MM.1S (cell line): Measurements from ENCODE around the gene BTNL3.

Experiments
- DNase-seq: peaks from one replicate; pipeline ENCODE4 v3.0.0-alpha.2; 2015
- H2AFZ ChIP-seq: fragments of 300-600 bp; sonication (generic); 2 replicates; pipeline ENCODE4 v1.6.0; 2016; ENCODE audit warnings: antibody characterized with exemption, low read length
- H3F3A ChIP-seq: fragments of 300-600 bp; sonication (generic); 2 replicates; pipeline ENCODE4 v1.6.1; 2016; ENCODE audit warnings: mild to moderate bottlenecking, antibody characterized with exemption, low read length, moderate library complexity, mixed read lengths; ENCODE audit not compliant: insufficient read depth
- H3K27ac ChIP-seq: fragments of 300-600 bp; sonication (generic); 2 replicates; pipeline ENCODE4 v1.5.1; 2016; ENCODE audit warnings: mild to moderate bottlenecking, low read length
- H3K27me3 ChIP-seq: fragments of 300-600 bp; sonication (generic); replicated peaks from 2 replicates; pipeline ENCODE4 v1.6.0; 2016; ENCODE audit warnings: low read length; ENCODE audit not compliant: insufficient read depth
- H3K36me3 ChIP-seq: fragments of 300-600 bp; sonication (generic); replicated peaks from 2 replicates; pipeline ENCODE4 v1.6.1; 2016; ENCODE audit warnings: mild to moderate bottlenecking, low read length, mixed read lengths; ENCODE audit not compliant: insufficient read depth
- H3K4me1 ChIP-seq: fragments of 300-600 bp; sonication (generic); 2 replicates; pipeline ENCODE4 v1.6.1; 2016; ENCODE audit warnings: low read length, mixed read lengths
- H3K4me2 ChIP-seq: fragments of 300-600 bp; sonication (generic); 2 replicates; pipeline ENCODE4 v1.6.0; 2016; ENCODE audit warnings: low read depth, low read length
- H3K4me3 ChIP-seq: fragments of 300-600 bp; sonication (generic); 2 replicates; pipeline ENCODE4 v1.5.1; 2016; ENCODE audit warnings: low read length, mixed read lengths
- H3K79me2 ChIP-seq: fragments of 300-600 bp; sonication (generic); 2 replicates; pipeline ENCODE4 v1.6.1; 2016; ENCODE audit warnings: mixed run types, low read length, mixed read lengths
- H3K9ac ChIP-seq: fragments of 300-600 bp; sonication (generic); 2 replicates; pipeline ENCODE4 v1.6.1; 2016; ENCODE audit warnings: low read length, mixed read lengths
- H3K9me2 ChIP-seq: fragments of 300-600 bp; sonication (generic); replicated peaks from 2 replicates; pipeline ENCODE4 v1.6.1; 2016; ENCODE audit warnings: mild to moderate bottlenecking, low read length, mixed read lengths; ENCODE audit not compliant: insufficient read depth
- H3K9me3 ChIP-seq: fragments of 300-600 bp; sonication (generic); replicated peaks from 2 replicates; pipeline ENCODE4 v1.6.1; 2016; ENCODE audit warnings: mild to moderate bottlenecking, low read length, mixed read lengths; ENCODE audit not compliant: insufficient read depth
- H4K20me1 ChIP-seq: fragments of 300-600 bp; sonication (generic); 2 replicates; pipeline ENCODE4 v1.6.1; 2016; ENCODE audit warnings: mild to moderate bottlenecking, low read length, moderate library complexity, mixed read lengths; ENCODE audit not compliant: insufficient read depth
- CTCF ChIP-seq: fragments of 300-600 bp; sonication (generic); IDR thresholded peaks from 2 replicates; pipeline ENCODE4 v1.5.1; 2016; ENCODE audit warnings: antibody characterized with exemption, low read length, mixed read lengths
- EZH2 ChIP-seq: fragments of 300-600 bp; sonication (generic); optimal IDR thresholded peaks from 2 replicates; pipeline ENCODE3; 2017; ENCODE audit warnings: low read depth, mild to moderate bottlenecking, antibody characterized with exemption, low read length, mixed read lengths
- EZH2phosphoT487 ChIP-seq: fragments of 300-600 bp; sonication (generic); IDR thresholded peaks from 2 replicates; pipeline ENCODE4 v1.6.1; 2018; ENCODE audit warnings: antibody characterized with exemption, low read length

The BTNL3 gene

GRCh38 chr5:181031716-181032115 lies 43.1 kb downstream of the BTNL3 start:
- peaks cover 22% of the 10 kb centered on the region for H3K27me3 ChIP-seq
- TF ChIP-seq EZH2phosphoT487 (no peak), EZH2 (no peak), CTCF (no peak)
- H3K36me3 ChIP-seq, result no peaks in the 10 kb centered on the region
- H3K9me3 ChIP-seq, result no peaks in the 10 kb centered on the region
- H2AFZ ChIP-seq, result no peak overlapping the region
- no peak overlapping the region for H3K9ac ChIP-seq
- H3K79me2 ChIP-seq, result no peaks in the 10 kb centered on the region
- no peaks in the 10 kb centered on the region for H3K4me1 ChIP-seq
- H4K20me1 ChIP-seq, result no peaks in the 10 kb centered on the region
- no peak for DNase-seq
- no peak overlapping the region for H3K4me2 ChIP-seq
- H3K4me3 ChIP-seq, result no peak overlapping the region
- no peaks in the 10 kb centered on the region for H3F3A ChIP-seq
- no peak overlapping the region for H3K27ac ChIP-seq
- no peaks in the 10 kb centered on the region for H3K9me2 ChIP-seq

DNA sequence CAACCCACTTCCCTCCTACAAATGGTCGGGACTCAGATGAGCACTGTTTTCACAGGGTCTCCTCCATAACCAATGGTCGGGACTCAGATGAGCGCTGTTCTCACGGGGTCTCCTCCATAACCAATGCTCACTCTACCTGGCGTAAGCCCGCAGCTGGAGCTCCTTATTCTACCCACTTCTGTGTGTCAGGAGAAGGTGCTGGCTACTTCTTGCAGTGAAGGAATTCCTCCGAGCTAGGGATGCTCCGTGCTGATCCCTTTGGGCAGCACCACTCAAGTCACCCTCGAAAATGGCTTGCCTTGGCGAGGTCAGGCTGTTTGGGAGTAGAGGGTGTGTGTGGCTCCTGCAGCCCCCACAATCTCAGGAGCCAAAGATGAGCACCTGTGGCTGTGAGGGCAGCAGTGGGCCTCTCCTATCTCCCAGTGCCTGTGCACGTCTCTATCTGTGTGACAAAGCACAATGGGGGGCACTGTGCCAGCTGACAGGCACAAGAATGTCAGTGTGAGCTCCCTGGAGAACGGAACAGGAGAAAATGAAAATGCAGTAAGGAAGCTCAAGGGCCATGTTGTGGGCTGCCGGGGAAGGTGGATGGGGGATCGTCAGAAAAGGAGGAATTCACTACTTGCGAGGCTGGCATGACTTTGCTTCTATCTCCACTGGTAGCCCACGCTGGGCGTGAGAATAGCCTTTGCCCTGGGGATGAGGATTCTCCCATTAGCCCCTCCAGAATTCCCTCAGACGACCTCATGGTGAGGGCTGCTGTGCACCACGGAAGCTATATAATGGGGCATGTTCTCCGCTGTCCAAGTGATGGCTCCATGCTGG lies 47.6 kb downstream of the BTNL3 start:
- peaks cover 53% of the 10 kb centered on the region for H3K27me3 ChIP-seq
- no peak overlapping the region for H3K9ac ChIP-seq
- H3K9me2 ChIP-seq, result no peaks in the 10 kb centered on the region
- no peaks in the 10 kb centered on the region for H3K79me2 ChIP-seq
- TF ChIP-seq CTCF (no peak), EZH2 (no peak), EZH2phosphoT487 (no peak)
- H3K9me3 ChIP-seq, result no peaks in the 10 kb centered on the region
- H3K36me3 ChIP-seq, result no peaks in the 10 kb centered on the region
- no peak overlapping the region for H3K27ac ChIP-seq
- H3K4me1 ChIP-seq, result no peaks in the 10 kb centered on the region
- no peak overlapping the region for H2AFZ ChIP-seq
- no peak overlapping the region for H3K4me3 ChIP-seq
- no peak overlapping the region for H3K4me2 ChIP-seq
- H3F3A ChIP-seq, result no peaks in the 10 kb centered on the region
- no peak for DNase-seq
- H4K20me1 ChIP-seq, result no peaks in the 10 kb centered on the region

DNA sequence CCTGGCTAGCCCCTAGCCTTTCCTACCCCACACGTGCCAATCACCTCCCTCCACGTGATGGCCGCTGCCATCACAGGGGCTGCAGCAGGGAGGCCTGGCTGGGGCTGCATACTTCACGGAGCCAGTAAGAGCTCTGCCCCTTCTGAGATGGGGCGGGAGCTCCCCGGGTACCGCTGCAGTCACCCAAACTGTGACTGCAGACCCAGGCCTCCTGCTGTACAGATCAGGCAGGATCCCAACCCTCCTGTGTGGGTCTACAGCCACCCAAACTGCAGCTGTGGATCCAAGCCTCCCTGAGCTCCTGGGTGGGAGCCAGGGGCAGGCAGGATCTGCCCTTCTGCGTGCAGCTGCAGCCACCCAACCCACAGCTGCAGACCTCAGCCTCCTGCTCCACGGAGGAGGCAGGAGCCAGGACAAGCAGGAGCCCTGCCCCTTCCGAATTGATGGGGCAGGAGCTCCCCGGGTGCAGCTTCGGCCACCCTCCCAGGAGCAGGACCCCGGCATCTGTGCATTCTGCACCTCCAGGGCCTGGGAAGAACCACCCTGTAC lies 48.2 kb downstream of the BTNL3 start:
- Histone ChIP-seq H3K9me3 (no peaks in the 10 kb centered on the region), H3K4me2 (no peak overlapping the region), H3K36me3 (no peaks in the 10 kb centered on the region), H3K9ac (no peak overlapping the region), H3K4me3 (no peak overlapping the region), H3K27me3 (peaks cover 60% of the 10 kb centered on the region), H3K4me1 (no peaks in the 10 kb centered on the region), H2AFZ (no peak overlapping the region), H3F3A (no peaks in the 10 kb centered on the region), H4K20me1 (no peaks in the 10 kb centered on the region), H3K79me2 (no peaks in the 10 kb centered on the region), H3K9me2 (no peaks in the 10 kb centered on the region), H3K27ac (no peak overlapping the region)
- no peak for DNase-seq
- TF ChIP-seq EZH2, result no peak
- no peak for TF ChIP-seq CTCF
- TF ChIP-seq EZH2phosphoT487, result no peak
